Testis (tissue), 2 donors: Measurements from ENCODE around the gene SH3BP2.

Experiments used
- CTCF ChIP-seq, 3 experiments: fragments of 450-650 bp in 2 of 3; fragments of 200-600 bp in 1 of 3; sonication (generic) in 1 of 3; IDR thresholded peaks; one replicate each; pipeline ENCODE4 v1.5.1; 2016 to 2019; ENCODE audit warnings: antibody characterized with exemption in 3 of 3, mild to moderate bottlenecking in 2 of 3, moderate library complexity in 1 of 3
- POLR2A ChIP-seq: fragments of 450-650 bp; IDR thresholded peaks from one replicate; pipeline ENCODE4 v1.6.1; 2017; ENCODE audit warnings: antibody characterized with exemption, mild to moderate bottlenecking, moderate library complexity

- no peak for TF ChIP-seq CTCF (IDR thresholded peaks at IDR 0.05)
- no peak for TF ChIP-seq POLR2A
Observed at GRCh38 chr4:2836391-2836859, 43.5 kb downstream of the SH3BP2 start.
